GM12864 (cell line): ENCODE data around the gene GUCY2F.

Experiments used
- DNase-seq: peaks from one replicate; pipeline ENCODE4 v3.0.0-alpha.2; 2011; ENCODE audit warnings: low read depth
- H3K4me3 ChIP-seq: 2 replicates; pipeline ENCODE4 v1.5.1; 2011; ENCODE audit warnings: mild to moderate bottlenecking, low read depth, low read length, control low read depth
- CTCF ChIP-seq: IDR thresholded peaks from 2 replicates; pipeline ENCODE4 v1.5.1; 2011; ENCODE audit warnings: low read depth, mild to moderate bottlenecking, moderate library complexity, low read length, control low read depth, inconsistent platforms; ENCODE audit errors: missing control alignments

The GUCY2F gene

GRCh38 chrX:109360301-109360700 is 121.6 kb downstream of the GUCY2F start:
- no peak for TF ChIP-seq CTCF
- DNase-seq: no peak
- no peak overlapping the region for H3K4me3 ChIP-seq

GRCh38 chrX:109357706-109358105 is 124.2 kb downstream of the GUCY2F start:
- no peak for DNase-seq
- H3K4me3 ChIP-seq: no peak overlapping the region
- TF ChIP-seq CTCF: no peak

- no peak for DNase-seq
- no peak for TF ChIP-seq CTCF
- H3K4me3 ChIP-seq: no peak overlapping the region
Measured at GRCh38 chrX:109356684-109357083, 125.2 kb downstream of the GUCY2F start.

GRCh38 chrX:109352066-109352588 is 129.8 kb downstream of the GUCY2F start:
- DNase-seq: no peak
- TF ChIP-seq CTCF: no peak
- H3K4me3 ChIP-seq: no peak overlapping the region

GRCh38 chrX:109351557-109351956 is 130.3 kb downstream of the GUCY2F start:
- no peak overlapping the region for H3K4me3 ChIP-seq
- no peak for DNase-seq
- TF ChIP-seq CTCF: no peak

- no peak overlapping the region for H3K4me3 ChIP-seq
- TF ChIP-seq CTCF: no peak
- DNase-seq: no peak
Measured at GRCh38 chrX:109350551-109350950, 131.3 kb downstream of the GUCY2F start.

GRCh38 chrX:109350051-109350450 is 131.8 kb downstream of the GUCY2F start:
- DNase-seq: no peak
- no peak for TF ChIP-seq CTCF
- no peak overlapping the region for H3K4me3 ChIP-seq
